Neutrophil (primary cell): ENCODE measurements around the gene CAMK2A.

ENCODE experiments used
- H3K27ac ChIP-seq: fragments of 200-600 bp; sonication (generic); 2 replicates; pipeline ENCODE4 v1.5.1; 2016; ENCODE audit warnings: mild to moderate bottlenecking, moderate library complexity
- H3K27me3 ChIP-seq: fragments of 200-600 bp; sonication (generic); 2 replicates; pipeline ENCODE4 v1.6.0; 2016; ENCODE audit warnings: mild to moderate bottlenecking
- H3K36me3 ChIP-seq: fragments of 200-600 bp; sonication (generic); 2 replicates; pipeline ENCODE4 v1.5.1; 2017
- H3K4me1 ChIP-seq, 2 experiments: fragments of 200-600 bp in 1 of 2; sonication (generic) in 1 of 2; 1 replicate in 1 of 2; 2 replicates in 1 of 2; pipeline versions ENCODE4 v1.5.1 to v1.6.1; 2013 to 2016; ENCODE audit warnings: low read depth in 1 of 2, low read length in 1 of 2, mild to moderate bottlenecking in 1 of 2, moderate library complexity in 1 of 2; ENCODE audit not compliant: control insufficient read depth in 1 of 2, insufficient read depth in 1 of 2
- H3K4me3 ChIP-seq, 2 experiments: fragments of 200-600 bp in 1 of 2; sonication (generic) in 1 of 2; 1 replicate in 1 of 2; 2 replicates in 1 of 2; pipeline ENCODE4 v1.5.1; 2013 to 2016; ENCODE audit warnings: low read depth in 1 of 2, low read length in 1 of 2, mild to moderate bottlenecking in 1 of 2, moderate library complexity in 1 of 2
- H3K9me3 ChIP-seq: fragments of 200-600 bp; sonication (generic); 2 replicates; pipeline ENCODE4 v1.5.1; 2016
- TF ChIP-seq, protein P1 (sequence below): fragments of 200-600 bp; sonication (generic); IDR thresholded peaks from 2 replicates; pipeline ENCODE4 v1.5.1; 2016; ENCODE audit warnings: antibody characterized with exemption

Gene CAMK2A

DNA sequence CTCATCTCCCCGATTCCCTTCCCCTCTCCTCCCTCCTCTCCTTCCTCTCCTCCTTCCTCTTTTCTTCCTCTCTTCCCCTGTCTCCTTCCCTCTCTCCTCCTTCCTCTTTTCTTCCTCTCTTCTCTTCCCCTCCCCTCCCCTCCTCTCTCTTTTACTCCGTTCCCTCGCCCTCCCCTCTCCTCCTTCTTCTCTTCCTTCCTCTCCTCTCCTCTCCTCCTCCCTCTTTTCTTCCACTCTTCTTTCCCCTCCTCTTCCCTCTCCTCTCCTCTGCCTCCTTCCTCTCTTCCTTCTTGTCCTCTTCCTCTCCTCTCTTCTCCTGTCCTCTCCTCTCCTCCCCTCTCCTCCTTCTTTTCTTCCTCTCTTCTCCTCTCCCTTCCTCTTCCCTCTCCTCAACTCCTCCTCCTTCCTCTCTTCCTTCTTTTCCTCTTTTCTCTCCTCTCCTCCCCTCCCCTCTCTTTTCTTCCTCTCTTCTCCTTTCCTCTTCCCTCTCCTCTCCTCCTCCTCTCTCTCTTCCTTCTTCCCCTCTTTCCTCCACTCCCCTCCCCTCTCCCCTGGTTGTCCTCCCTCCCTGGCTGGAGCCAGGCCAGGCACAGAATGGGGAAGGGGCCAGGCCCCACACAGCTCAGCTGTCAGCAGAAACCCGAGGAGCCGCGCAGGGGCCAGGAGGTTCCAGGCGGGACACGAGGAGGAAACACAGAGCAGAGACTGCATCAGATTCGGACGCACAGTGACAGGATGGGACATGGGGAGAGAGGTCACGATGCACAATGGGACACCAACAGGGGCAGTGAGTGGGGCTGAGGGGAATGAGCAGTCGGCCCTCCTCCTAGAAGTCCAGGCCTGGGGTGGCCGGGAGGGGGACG lies 48.0 kb downstream of the CAMK2A start:
- no peaks in the 10 kb centered on the region for H3K4me1 ChIP-seq
- no peaks in the 10 kb centered on the region for H3K27me3 ChIP-seq
- TF ChIP-seq, protein P1, sequence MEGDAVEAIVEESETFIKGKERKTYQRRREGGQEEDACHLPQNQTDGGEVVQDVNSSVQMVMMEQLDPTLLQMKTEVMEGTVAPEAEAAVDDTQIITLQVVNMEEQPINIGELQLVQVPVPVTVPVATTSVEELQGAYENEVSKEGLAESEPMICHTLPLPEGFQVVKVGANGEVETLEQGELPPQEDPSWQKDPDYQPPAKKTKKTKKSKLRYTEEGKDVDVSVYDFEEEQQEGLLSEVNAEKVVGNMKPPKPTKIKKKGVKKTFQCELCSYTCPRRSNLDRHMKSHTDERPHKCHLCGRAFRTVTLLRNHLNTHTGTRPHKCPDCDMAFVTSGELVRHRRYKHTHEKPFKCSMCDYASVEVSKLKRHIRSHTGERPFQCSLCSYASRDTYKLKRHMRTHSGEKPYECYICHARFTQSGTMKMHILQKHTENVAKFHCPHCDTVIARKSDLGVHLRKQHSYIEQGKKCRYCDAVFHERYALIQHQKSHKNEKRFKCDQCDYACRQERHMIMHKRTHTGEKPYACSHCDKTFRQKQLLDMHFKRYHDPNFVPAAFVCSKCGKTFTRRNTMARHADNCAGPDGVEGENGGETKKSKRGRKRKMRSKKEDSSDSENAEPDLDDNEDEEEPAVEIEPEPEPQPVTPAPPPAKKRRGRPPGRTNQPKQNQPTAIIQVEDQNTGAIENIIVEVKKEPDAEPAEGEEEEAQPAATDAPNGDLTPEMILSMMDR, result no peak
- no peaks in the 10 kb centered on the region for H3K9me3 ChIP-seq
- H3K4me3 ChIP-seq, result no peak overlapping the region
- H3K36me3 ChIP-seq, result no peaks in the 10 kb centered on the region
- H3K27ac ChIP-seq, result no peak overlapping the region

DNA sequence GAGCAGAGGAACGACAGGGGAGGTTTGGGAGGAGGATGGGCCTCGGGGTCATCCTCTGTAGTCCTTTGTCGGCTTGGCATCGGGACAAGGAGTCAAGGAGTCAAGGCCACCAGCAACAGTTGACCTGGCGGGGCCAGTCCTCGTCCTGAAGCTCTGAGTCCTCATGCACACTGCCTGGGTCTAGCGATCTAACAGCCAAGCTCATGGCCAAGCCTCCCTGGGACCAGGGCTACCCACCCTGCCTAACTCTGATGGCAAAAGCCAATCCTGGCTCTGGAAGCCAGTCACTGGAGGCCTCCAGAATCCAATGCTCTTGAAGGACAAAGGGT lies 49.8 kb downstream of the CAMK2A start:
- Histone ChIP-seq H3K9me3 (no peaks in the 10 kb centered on the region), H3K4me1 (no peaks in the 10 kb centered on the region), H3K4me3 (no peak overlapping the region), H3K27ac (no peak overlapping the region), H3K27me3 (no peaks in the 10 kb centered on the region), H3K36me3 (no peaks in the 10 kb centered on the region)
- TF ChIP-seq, protein P1, result no peak

DNA sequence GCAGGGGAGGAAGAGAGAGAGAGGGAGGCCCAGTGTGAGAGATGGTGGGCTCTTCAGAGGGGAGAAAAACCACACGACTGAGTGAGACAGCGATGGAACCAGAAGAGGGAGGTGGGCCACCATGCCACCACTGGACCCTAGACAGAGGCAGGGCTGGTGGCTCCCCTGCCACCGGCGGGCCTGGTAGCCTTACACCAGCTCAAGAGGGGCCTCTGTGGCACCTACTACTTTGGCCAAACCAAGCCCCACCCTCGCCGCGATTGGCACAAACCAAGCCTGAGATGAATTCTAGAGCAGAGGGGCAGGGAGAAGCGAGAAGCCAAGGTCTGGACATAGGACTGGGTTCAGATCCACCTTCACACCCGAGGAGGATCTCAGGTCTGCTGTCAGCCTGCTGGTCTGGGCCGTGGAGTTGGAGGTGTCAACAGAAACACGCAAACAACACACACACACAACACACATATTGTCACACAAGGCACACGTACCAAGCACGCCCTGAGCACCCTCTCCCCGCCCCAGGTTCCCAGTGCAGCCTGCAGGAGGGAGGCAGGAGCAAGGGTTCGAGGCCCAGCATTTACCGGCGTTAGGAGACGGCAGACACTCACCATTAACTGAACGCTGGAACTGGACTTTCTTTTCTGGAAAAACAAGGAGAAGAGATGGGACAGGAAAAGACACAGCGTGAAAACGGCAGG lies 50.3 kb downstream of the CAMK2A start:
- Histone ChIP-seq H3K4me1 (no peaks in the 10 kb centered on the region), H3K27ac (no peak overlapping the region), H3K4me3 (no peak overlapping the region), H3K9me3 (no peaks in the 10 kb centered on the region), H3K36me3 (no peaks in the 10 kb centered on the region), H3K27me3 (no peaks in the 10 kb centered on the region)
- TF ChIP-seq, protein P1, result no peak

DNA sequence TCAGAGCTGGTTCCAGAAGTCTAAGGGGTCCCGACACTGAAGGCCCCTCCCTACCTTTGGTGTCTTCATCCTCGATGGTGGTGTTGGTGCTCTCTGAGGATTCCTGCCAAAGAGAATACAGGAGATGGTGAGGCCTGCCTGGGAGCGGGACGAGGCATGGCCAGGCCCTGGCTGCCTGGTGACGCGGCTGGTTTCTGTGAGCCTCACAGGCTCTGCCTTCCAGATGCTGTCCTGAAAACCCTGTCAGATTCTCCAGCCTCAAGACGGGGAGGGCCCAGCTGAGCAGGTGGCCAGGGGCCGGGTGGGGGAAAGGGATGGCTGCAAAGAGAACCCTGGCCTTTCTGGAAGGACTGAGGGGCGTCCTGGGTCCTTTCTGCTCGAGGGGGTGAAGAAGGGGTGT lies 50.9 kb downstream of the CAMK2A start:
- Histone ChIP-seq H3K4me3 (no peak overlapping the region), H3K9me3 (no peaks in the 10 kb centered on the region), H3K27me3 (no peaks in the 10 kb centered on the region), H3K4me1 (no peaks in the 10 kb centered on the region), H3K36me3 (no peaks in the 10 kb centered on the region), H3K27ac (no peak overlapping the region)
- TF ChIP-seq, protein P1, result no peak

DNA sequence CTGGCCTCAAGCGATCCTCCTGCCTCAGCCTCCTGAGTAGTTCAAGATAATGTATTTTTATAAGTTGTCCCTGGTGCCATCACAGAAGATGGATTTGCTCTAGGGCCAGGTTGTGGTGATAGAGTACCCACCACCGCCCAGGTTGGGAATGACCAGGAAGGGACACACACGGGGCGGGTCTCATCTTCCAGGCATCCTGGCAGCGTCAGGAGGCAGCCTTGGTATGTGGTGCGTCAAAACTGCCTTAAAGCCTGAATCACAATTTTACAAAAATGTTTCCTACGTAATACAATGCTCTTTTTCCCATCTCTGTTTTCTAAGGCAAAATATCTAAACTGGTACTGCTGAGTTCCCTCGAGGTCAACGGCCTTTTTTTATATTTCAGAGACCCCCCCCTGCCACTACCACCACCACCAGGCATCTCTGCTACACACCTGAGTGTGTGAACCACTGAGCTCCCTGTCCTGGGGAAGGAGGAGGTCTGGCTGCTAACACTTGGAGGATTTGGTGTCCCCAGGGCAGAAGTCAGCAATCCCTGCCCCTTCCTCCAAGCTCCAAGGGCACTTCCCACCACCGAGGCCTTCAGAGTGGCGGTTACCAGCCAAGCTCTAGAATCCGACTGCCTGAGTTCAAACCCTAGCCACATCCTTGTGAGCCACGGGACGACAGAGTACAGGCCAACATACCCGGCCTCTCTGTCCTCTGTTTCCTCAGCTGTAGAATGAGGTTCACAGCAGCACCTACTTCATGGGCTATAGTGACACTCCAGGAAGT lies 52.4 kb downstream of the CAMK2A start:
- H3K27ac ChIP-seq, result no peak overlapping the region
- H3K36me3 ChIP-seq, result no peaks in the 10 kb centered on the region
- H3K9me3 ChIP-seq, result no peaks in the 10 kb centered on the region
- no peaks in the 10 kb centered on the region for H3K4me1 ChIP-seq
- no peak overlapping the region for H3K4me3 ChIP-seq
- TF ChIP-seq, protein P1, result no peak
- no peaks in the 10 kb centered on the region for H3K27me3 ChIP-seq
